GM18868 (cell line): Measurements from ENCODE around the gene CDH15.
"Not testable (repeated sequence)": the region's sequence is repeated elsewhere in the genome, so short reads cannot be mapped to it uniquely, and the experiment has no call there.

Experiments
- ATAC-seq: cut with Tn5 transposase; IDR thresholded peaks from one replicate; pipeline ENCODE4 v1.9.1; 2021; ENCODE audit warnings: mild to moderate bottlenecking, moderate library complexity; ENCODE audit not compliant: unreplicated experiment

Gene CDH15

DNA sequence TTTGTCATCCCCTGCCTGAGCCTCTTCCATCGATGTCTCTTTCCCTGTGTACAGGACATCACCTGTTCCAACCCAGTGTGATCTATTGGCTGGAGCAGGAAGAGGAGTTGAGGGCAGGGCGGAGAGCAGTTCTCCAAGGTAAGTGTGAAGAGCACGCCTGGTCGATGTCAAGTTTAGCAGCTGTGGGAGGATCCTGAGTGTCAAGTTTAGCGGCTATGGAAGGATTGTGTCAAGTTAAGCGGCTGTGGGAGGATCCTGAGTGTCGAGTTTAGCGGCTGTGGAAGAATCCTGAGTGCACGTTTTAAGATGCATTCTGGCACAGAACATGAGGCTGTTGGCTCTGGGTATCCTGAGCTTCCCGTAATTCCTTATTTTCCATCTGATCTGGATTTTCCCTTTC, 53.1 kb downstream of the CDH15 start:
- no peak for ATAC-seq

DNA sequence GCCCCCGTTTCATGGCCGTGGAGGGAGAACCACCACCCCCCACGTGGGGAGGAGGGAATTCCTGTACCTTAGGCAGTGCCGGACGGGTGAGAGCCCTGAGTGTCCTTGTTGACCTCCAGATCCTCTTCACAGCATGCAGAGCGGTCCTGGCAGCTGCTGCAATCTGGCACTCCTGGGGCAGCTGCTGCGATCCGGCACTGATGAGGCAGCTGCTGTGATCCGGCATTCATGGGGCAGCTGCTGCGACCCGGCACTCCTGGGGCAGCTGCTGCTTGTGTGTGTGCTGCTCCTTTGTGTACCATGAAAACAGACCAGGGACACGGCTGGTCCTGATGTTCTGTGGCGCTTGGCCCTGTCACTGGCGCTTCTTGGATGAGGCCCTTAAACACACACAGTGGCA, 58.7 kb downstream of the CDH15 start:
- no peak for ATAC-seq

DNA sequence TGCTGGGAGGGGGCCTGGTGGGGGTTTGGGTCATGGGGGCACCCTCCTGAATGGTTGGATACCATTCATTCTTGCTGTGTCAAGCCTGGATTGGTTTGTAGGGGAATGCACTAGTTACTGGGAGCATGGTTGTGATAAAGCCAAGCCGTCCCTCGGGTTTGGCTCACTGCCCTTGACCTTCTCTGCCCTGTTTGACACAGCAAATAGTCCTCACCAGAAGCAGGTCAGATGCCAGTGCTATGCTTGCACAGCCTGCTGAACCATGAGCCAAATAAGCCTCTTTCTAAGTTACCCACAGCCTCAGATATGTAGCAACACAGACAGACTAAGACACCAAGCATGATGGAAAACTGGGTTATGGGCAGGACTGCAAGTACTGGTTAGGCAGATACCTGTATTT, 60.6 kb downstream of the CDH15 start:
- ATAC-seq, result no peak

DNA sequence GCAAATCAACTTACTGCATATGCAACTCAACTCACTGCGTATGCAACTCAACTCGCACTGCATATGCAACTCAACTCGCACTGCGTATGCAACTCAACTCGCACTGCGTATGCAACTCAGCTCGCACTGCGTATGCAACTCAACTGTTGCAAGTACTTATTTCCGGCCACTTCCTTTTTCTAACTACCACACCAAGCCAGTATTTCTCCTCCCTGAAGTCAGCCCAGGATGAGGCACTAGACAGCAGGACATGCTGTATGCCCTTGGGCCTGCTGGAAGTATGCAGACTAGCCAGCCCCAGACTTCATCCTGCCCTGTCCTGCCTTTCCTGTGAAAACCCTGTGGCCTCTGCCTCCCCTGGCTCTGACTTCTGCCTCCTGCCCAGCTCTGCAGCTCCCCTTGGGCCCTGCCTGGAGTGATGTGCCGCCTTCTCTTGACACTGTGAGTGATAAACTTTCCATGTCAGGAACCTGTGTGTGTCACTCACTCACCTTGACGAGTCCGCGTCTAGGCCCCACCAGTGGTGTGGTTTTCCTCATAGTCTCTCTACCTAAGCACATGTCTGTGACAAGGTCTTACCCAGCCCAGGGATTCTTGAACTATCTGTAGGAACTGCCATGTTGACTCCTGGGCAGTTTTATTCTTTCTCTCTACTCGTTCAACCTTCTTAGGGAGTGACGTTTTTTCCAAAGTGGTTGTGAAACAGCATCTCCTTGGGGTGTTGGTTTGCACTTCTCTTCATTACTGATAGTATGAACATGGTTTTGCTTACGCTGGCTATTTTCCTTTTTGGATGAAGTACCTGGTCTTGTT, 62.3 kb downstream of the CDH15 start:
- no peak for ATAC-seq

DNA sequence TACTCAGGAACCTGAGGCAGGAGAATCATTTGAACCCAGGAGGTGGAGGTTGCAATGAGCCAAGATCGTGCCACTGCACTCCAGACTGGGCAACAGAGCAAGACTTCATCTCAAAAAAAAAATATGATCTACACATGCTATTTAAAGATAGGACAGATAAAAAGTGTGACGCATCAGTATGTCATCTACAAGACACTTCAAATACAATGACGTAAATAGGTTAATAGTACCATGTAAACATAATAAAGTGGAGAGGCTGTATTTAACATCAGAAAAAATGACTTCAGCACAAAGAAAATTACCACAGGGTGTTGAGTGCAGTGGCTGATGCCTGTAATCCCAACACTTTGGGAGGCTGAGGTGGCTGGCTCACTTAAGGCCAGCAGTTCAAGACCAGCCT, 66.2 kb downstream of the CDH15 start:
- no peak for ATAC-seq

DNA sequence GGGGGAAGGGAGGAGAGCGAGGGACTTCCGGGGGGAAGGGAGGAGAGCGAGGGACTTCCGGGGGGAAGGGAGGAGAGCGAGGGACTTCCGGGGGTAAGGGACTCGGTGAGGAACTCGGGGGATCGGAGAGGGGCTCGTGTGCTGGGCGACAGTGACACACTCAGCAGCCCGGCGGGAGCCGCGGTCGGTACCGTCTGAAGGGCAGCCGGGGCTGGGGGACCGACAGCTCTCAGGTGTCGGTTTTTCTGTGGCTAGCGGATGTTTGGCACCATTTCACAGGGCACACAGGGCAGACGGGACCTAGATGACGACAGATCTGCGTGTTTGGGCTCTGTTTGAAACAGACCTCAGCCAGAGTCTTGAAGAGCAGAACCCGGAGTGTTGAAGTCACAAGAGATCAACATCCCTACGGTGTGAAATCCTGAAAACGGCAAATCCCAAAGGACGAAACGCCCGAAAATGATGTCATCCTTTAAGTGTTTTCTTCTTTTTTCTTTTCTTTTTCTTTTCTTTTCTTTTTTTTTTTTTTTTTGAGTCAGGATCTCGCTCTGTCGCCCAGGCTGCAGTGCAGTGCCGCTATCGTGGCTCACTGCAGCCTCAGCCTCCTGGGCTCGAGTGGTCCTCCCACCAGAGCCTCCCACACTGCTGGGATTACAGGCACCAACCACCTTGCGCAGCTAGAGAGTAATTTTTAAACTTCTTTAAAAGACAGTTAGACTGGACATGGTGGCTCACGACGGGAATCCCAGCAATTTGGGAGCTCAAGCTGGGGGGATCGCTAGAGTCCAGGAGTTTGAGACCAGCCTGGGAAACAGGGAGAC, 69.8 kb downstream of the CDH15 start:
- ATAC-seq, result peak; percentile 64

DNA sequence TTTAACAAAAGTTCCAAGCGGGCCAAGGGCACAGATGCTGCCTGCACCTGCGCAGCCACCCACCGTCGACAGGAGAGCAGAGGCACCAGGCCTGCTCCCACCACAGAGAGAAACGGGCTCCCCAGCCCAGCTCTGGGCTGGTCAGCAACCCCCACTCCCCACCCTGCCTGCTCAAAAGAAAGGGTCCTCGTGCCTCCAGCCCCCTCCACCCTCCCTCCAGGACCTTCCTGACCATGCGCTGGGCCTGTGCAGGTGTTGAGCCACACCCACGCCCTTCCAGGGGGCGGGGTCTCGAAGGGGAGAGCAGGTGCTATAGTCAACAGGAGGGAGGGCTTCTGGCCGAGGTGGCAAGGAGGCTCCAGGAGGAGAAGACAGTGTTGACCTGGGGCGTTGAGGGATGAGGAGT, 71.2 kb downstream of the CDH15 start:
- ATAC-seq, result no peak

DNA sequence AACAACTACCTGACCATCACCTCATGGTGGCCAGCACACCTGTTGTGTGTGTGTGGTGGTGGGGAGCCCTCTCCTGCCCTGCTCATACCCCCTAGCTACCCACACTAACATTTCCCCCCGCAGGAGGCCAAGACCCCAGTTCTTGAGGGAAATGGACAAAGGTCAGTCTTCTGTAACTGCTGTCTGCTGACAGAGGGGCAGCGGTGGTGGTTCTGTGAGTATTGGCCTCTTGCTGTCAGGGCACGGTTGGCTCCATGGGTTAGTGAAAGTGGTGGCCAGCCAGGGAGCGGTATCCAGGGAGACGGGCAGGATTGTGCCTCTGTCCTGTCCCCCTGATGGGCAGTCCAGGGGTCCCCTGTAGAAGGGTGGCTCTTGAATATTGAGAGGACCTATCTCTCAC, 72.1 kb downstream of the CDH15 start:
- no peak for ATAC-seq

DNA sequence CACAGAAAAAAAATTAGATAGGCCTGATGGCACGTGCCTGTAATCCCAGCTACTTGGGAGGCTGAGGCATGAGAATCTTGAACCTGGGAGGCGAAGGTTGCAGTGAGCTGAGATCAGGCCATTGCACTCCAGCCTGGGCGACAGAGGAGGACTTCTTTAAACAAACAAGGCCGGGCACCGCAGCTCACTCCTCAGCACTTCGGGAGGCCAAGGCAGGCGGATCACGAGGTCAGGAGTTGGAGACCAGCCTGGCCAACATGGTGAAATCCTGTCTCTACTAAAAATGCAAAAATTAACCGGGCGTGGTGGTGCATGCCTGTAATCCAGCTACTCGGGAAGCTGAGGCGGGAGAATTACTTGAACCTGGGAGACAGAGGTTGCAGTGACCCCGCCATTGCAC, 72.7 kb downstream of the CDH15 start:
- not testable (repeated sequence) for ATAC-seq

DNA sequence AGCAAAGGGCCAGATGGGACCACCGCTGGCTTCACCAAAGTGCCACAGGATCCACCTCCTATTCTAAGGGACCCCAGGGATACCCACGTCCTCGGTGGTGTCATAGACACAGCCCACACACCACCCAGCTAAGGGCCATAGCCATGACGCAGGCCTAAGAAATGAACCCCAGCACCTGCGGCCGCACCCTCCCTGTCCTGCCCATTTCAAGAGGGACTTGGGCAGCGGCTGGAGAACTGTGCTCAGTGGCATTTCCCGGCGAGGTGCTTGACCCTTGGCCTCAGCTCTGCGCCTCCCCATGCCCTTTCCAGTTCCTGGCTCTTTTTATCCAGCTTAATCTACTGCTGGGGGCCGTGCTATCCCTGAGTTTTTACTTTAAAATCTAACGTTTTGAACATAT, 73.2 kb downstream of the CDH15 start:
- no peak for ATAC-seq
